Measurements from ENCODE around the gene CRAMP1. TPM values are rescaled to one million over a fixed set of nuclear protein-coding genes. Genes with fewer than 3 reads are reported as not detected.

The CRAMP1 gene
- polyA plus RNA-seq, 1 of the 3 experiments (the other 2 are of a cell fraction) = 9.5 TPM

DNA sequence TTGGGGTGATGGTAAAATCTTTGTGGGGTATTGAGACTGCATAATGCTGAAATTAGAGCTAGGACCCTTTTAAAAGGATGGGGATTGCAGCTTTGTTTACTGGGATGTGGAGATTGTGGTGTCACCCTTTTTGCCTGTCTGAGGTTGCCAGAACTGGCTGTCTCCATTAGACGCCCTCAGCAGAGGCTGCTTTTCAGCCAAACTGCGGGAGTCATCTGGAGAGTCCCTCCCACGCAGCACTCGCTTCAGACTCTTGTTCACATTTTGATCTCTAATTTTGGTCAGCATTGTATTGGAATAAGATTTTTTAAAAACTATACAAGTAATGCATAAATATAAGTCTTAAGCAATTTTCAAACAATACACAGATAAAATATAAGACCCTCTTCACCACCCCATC lies 38.0 kb downstream of the CRAMP1 start:
- CTCF ChIA-PET = interaction anchor here (0.6 kb wide), 1 partner anchor 188 kb away, joined by 3 read pairs; no protein-coding TSS in a partner anchor
- Histone ChIP-seq H2AFZ (ENCODE audit: low read depth) (no peak overlapping the region), H3K36me3 (replicated peaks in 1 of 2; ENCODE audit: control insufficient read depth in 1 of 2, insufficient read depth in 2 of 2, low read length in 1 of 2) (peaks cover 22 to 40% of the 10 kb centered on the region in 2 experiments), H3K79me2 (ENCODE audit: insufficient read depth) (peaks cover 10% of the 10 kb centered on the region; the same call in 1 of the 2 replicates), H3K27ac (ENCODE audit: low read depth in 2 of 2, low read length in 1 of 2) (no peak overlapping the region), H3K9me3 (no peaks in the 10 kb centered on the region), H3K4me3 (ENCODE audit: low read depth in 2 of 2, low read length in 1 of 2) (no peak overlapping the region), H3K27me3 (ENCODE audit: insufficient read depth) (no peaks in the 10 kb centered on the region), H3K4me1 (ENCODE audit: control insufficient read depth in 1 of 2, insufficient read depth in 2 of 2, low read depth in 1 of 2, low read length in 1 of 2) (peaks cover 0 to 6% of the 10 kb centered on the region in 2 experiments; a peak in 1 of 4 replicates), H3K9ac (no peak overlapping the region), H3K4me2 (no peak overlapping the region), H3K9me2 (no peaks in the 10 kb centered on the region), H4K20me1 (ENCODE audit: insufficient read depth) (peaks cover 23% of the 10 kb centered on the region), H3F3A (replicated peaks; ENCODE audit: insufficient read depth) (peaks cover 10% of the 10 kb centered on the region)
- POLR2A ChIA-PET = no interaction called here
- WGBS (ENCODE audit: low lambda C conversion rate) = 100% methylated on average over 4 of the region's 4 CpGs
- TF ChIP-seq MXI1 (IDR thresholded peaks at IDR 0.05; ENCODE audit: low read depth, low read length) = no peak
- TF ChIP-seq NRF1 (IDR thresholded peaks at IDR 0.05; ENCODE audit: low read depth, low read length) = no peak
- no peak for TF ChIP-seq MEF2A (IDR thresholded peaks at IDR 0.05; ENCODE audit: borderline replicate concordance, low read depth)
- TF ChIP-seq JUND (IDR thresholded peaks at IDR 0.05) = no peak
- TF ChIP-seq, protein P1, sequence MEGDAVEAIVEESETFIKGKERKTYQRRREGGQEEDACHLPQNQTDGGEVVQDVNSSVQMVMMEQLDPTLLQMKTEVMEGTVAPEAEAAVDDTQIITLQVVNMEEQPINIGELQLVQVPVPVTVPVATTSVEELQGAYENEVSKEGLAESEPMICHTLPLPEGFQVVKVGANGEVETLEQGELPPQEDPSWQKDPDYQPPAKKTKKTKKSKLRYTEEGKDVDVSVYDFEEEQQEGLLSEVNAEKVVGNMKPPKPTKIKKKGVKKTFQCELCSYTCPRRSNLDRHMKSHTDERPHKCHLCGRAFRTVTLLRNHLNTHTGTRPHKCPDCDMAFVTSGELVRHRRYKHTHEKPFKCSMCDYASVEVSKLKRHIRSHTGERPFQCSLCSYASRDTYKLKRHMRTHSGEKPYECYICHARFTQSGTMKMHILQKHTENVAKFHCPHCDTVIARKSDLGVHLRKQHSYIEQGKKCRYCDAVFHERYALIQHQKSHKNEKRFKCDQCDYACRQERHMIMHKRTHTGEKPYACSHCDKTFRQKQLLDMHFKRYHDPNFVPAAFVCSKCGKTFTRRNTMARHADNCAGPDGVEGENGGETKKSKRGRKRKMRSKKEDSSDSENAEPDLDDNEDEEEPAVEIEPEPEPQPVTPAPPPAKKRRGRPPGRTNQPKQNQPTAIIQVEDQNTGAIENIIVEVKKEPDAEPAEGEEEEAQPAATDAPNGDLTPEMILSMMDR (IDR thresholded peaks at IDR 0.05) = no peak
- TF ChIP-seq SIN3A (IDR thresholded peaks at IDR 0.05; ENCODE audit: borderline replicate concordance, low read depth, low read length) = no peak
- no peak for TF ChIP-seq USF1 (IDR thresholded peaks at IDR 0.05; ENCODE audit: borderline replicate concordance, low read depth)
- no peak for TF ChIP-seq NFIC (IDR thresholded peaks at IDR 0.05; ENCODE audit: borderline replicate concordance)
- DNase-seq = no peak

DNA sequence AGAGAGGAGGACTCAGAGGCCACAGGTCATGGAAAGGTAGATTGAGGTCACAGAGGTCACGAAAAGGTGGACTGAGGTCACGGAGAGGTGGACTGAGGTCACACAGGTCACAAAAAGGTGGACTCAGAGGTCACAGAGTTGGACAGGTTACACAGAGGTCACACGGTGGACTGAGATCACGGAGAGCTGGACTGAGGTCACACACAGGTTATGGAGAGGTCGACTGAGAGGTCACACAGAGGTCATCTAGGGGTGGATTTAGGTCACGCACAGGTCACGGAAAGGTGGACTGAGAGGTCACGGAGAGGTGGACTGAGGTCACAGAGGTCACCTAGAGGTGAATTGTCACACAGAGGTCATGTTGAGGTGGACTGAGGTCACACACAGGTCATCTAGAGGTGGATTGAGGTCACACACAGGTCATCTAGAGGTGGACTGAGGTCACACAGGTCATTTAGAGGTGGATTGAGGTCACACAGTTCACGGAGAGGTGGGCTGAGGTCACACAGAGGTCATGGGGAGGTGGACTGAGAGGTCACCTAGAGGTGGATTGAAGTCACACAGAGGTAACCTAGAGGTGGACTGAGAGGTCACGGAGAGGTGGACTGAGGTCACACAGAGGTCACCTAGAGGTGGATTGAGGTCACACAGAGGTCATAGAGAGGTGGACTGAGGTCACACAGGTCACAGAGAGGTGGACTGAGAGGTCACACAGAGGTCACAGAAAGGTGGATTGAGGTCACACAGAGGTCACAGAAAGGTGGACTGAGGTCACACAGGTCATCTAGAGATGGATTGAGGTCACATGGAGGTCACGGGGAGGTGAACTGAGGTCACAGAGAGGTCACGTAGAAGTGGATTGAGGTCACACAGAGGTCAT lies 39.2 kb downstream of the CRAMP1 start:
- H3K4me1 ChIP-seq (ENCODE audit: control insufficient read depth in 1 of 2, insufficient read depth in 2 of 2, low read depth in 1 of 2, low read length in 1 of 2) = peaks cover 0 to 6% of the 10 kb centered on the region in 2 experiments; a peak in 1 of 4 replicates
- no peak overlapping the region for H2AFZ ChIP-seq (ENCODE audit: low read depth)
- no peak for DNase-seq
- TF ChIP-seq FOSL2 (IDR thresholded peaks at IDR 0.05; ENCODE audit: borderline replicate concordance, low read depth) (no peak), ELF1 (IDR thresholded peaks at IDR 0.05) (no peak), FOXM1 (IDR thresholded peaks at IDR 0.05; ENCODE audit: low read depth) (no peak), RXRA (IDR thresholded peaks at IDR 0.05; ENCODE audit: borderline replicate concordance, low read depth) (0 out of 2 replicates have a peak, but pooled peaks have one; percentile 44)
- peaks cover 10% of the 10 kb centered on the region; the same call in 1 of the 2 replicates for H3K79me2 ChIP-seq (ENCODE audit: insufficient read depth)
- 87% methylated on average over 12 of the region's 12 CpGs for WGBS (ENCODE audit: low lambda C conversion rate)
- peaks cover 19% of the 10 kb centered on the region for H4K20me1 ChIP-seq (ENCODE audit: insufficient read depth)
- no peak overlapping the region for H3K27ac ChIP-seq (ENCODE audit: low read depth in 2 of 2, low read length in 1 of 2)
- CTCF ChIA-PET = no interaction called here
- H3K4me3 ChIP-seq (ENCODE audit: low read depth in 2 of 2, low read length in 1 of 2) = no peak overlapping the region
- no peaks in the 10 kb centered on the region for H3K9me2 ChIP-seq
- peaks cover 10% of the 10 kb centered on the region for H3F3A ChIP-seq (replicated peaks; ENCODE audit: insufficient read depth)
- H3K4me2 ChIP-seq = no peak overlapping the region
- no peaks in the 10 kb centered on the region for H3K9me3 ChIP-seq
- H3K36me3 ChIP-seq (replicated peaks in 1 of 2; ENCODE audit: control insufficient read depth in 1 of 2, insufficient read depth in 2 of 2, low read length in 1 of 2) = peaks cover 17 to 46% of the 10 kb centered on the region in 2 experiments
- no peaks in the 10 kb centered on the region for H3K27me3 ChIP-seq (ENCODE audit: insufficient read depth)
- H3K9ac ChIP-seq = no peak overlapping the region
- POLR2A ChIA-PET = no interaction called here

Data from SK-N-SH (cell line).